Common myeloid progenitor, CD34-positive (primary cell): ENCODE results near the gene PLA2G2D.

ENCODE experiments used
- CTCF ChIA-PET: fragments of 350-600 bp; sonication (Branson Sonifier 250); formaldehyde crosslinking; loops from one replicate; lab custom pipeline; 2021; ENCODE audit warnings: antibody characterized with exemption; lab: Charles Lee
- POLR2A ChIA-PET: fragments of 350-600 bp; sonication (Branson Sonifier 250); formaldehyde crosslinking; loops from one replicate; lab custom pipeline; 2021; ENCODE audit warnings: antibody characterized with exemption; lab: Charles Lee
- DNase-seq, 3 donors: peaks; one replicate each; pipeline versions ENCODE4 v3.0.0 to v3.0.0-alpha.2; 2013
- H3K27ac ChIP-seq, 2 experiments: 1 replicate in 1 of 2; 2 replicates in 1 of 2; pipeline ENCODE4 v1.7.0; 2013; ENCODE audit warnings: inconsistent platforms in 2 of 2, low read length in 2 of 2, mild to moderate bottlenecking in 2 of 2, low read depth in 1 of 2, moderate library complexity in 1 of 2; ENCODE audit not compliant: severe bottlenecking in 2 of 2, insufficient read depth in 1 of 2, poor library complexity in 1 of 2
- H3K27me3 ChIP-seq, 5 experiments: replicated peaks in 2 of 5; 1 replicate in 3 of 5; 2 replicates in 2 of 5; pipeline versions ENCODE4 v1.6.1 to v1.7.0; 2013; ENCODE audit warnings: low read length in 4 of 5, mild to moderate bottlenecking in 2 of 5, moderate library complexity in 2 of 5, inconsistent platforms in 1 of 5; ENCODE audit not compliant: insufficient read depth in 5 of 5, control insufficient read depth in 4 of 5
- H3K36me3 ChIP-seq, 4 experiments: 1 replicate in 2 of 4; 2 replicates in 2 of 4; pipeline versions ENCODE4 v1.6.1 to v1.7.0; 2013; ENCODE audit warnings: low read length in 3 of 4, control low read depth in 1 of 4, mild to moderate bottlenecking in 1 of 4; ENCODE audit not compliant: control insufficient read depth in 4 of 4, insufficient read depth in 4 of 4
- H3K4me1 ChIP-seq, 4 experiments: 1 replicate in 3 of 4; 2 replicates in 1 of 4; pipeline versions ENCODE4 v1.6.1 to v1.7.1; 2013; ENCODE audit warnings: low read length in 3 of 4, mild to moderate bottlenecking in 3 of 4, control low read depth in 1 of 4, inconsistent platforms in 1 of 4, moderate library complexity in 1 of 4; ENCODE audit not compliant: control insufficient read depth in 4 of 4, insufficient read depth in 4 of 4; ENCODE audit errors: control extremely low read depth in 1 of 4
- H3K4me3 ChIP-seq, 7 experiments: 1 replicate in 4 of 7; 2 replicates in 3 of 7; pipeline versions ENCODE4 v1.5.1 to v1.7.0; 2013; ENCODE audit warnings: mild to moderate bottlenecking in 7 of 7, low read length in 6 of 7, moderate library complexity in 6 of 7, inconsistent platforms in 2 of 7, low read depth in 2 of 7, control low read depth in 1 of 7; ENCODE audit not compliant: insufficient read depth in 4 of 7, control insufficient read depth in 1 of 7; ENCODE audit errors: extremely low read depth in 1 of 7
- H3K9me3 ChIP-seq, 5 experiments: 1 replicate in 4 of 5; 2 replicates in 1 of 5; pipeline versions ENCODE4 v1.6.1 to v1.7.1; 2013; ENCODE audit warnings: low read length in 4 of 5, mild to moderate bottlenecking in 2 of 5, inconsistent platforms in 1 of 5, low read depth in 1 of 5, moderate library complexity in 1 of 5; ENCODE audit not compliant: control insufficient read depth in 4 of 5, insufficient read depth in 2 of 5; ENCODE audit errors: control extremely low read depth in 1 of 5
- WGBS: methylation state at CpG from one replicate; pipeline ENCODE4 v1.1.5; 2013; ENCODE audit not compliant: insufficient coverage; 5-methylcytosine and 5-hydroxymethylcytosine counted together

Gene PLA2G2D

DNA sequence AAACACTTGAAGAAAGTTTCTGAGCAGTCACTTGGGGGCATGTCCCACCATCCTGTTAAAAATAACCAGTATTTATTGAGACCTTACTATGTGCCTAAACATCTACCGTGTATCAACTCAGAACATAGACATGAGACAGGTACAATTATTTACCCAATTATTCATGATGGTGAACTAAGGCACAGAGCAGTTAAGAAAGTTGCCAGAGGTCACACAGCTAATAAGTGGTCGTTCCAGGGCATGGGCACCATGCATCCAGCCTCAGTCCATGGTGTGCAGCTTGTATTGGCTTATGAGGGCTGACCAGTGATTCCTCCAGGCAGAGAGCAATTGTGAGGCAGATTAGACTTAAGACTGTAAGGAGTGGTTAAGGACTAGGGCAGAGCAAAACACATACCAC is 44.0 kb downstream of the PLA2G2D start:
- peaks cover 0 to 13% (median 5%) of the 10 kb centered on the region in 5 experiments for H3K27me3 ChIP-seq
- CTCF ChIA-PET, result no interaction called here
- no peak for DNase-seq
- POLR2A ChIA-PET, result no interaction called here
- H3K4me3 ChIP-seq, result no peak overlapping the region
- peaks cover 0 to 9% (median under 1%) of the 10 kb centered on the region in 4 experiments for H3K4me1 ChIP-seq
- no peak overlapping the region for H3K27ac ChIP-seq
- WGBS, result 94% methylated on average over 2 of the region's 2 CpGs
- no peaks in the 10 kb centered on the region for H3K36me3 ChIP-seq
- H3K9me3 ChIP-seq, result no peaks in the 10 kb centered on the region

- POLR2A ChIA-PET, result no interaction called here
- peaks cover 0 to 3% (median 0%) of the 10 kb centered on the region in 4 experiments for H3K4me1 ChIP-seq
- DNase-seq, result no peak
These were observed 44.6 kb downstream of the PLA2G2D start for GRCh38 chr1:20074725-20075171.

DNA sequence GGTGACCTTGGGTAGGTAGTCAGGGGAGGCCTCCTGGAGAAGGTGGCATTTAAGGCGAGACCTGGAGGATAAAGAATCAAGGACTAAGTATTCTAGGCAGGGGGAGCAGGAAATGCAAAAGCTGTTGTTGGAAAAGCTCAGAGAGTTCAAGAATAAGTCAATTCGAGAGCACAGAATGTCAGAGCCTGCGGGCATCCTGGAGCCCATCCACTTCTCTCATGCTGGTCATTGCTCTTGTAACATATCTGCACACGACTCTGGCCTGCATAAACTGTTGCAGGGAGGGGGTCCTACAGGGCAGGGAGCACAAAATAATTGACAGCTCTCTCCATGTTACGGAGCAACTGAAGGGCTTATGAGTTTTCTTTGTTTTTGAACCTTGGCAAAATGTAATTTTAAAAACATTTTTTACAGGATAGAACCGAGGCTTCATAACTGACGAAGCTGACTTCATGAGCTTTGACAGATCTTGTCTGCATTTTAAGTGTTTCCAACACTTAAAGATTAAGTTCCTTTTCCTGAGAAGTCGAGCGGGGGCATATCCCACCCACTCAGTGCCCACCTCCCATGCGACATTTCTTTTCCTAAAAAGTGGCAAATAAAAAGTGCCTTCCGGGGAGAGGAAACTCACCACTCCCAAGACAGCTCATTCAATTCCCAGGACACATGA is 45.1 kb downstream of the PLA2G2D start:
- POLR2A ChIA-PET, result no interaction called here
- 81% methylated on average over 10 of the region's 11 CpGs for WGBS
- H3K4me3 ChIP-seq, result no peak overlapping the region
- no peak overlapping the region for H3K27ac ChIP-seq
- H3K27me3 ChIP-seq, result peaks cover 0 to 12% (median 5%) of the 10 kb centered on the region in 5 experiments
- H3K36me3 ChIP-seq, result no peaks in the 10 kb centered on the region
- H3K9me3 ChIP-seq, result no peaks in the 10 kb centered on the region
- no peaks in the 10 kb centered on the region for H3K4me1 ChIP-seq
- CTCF ChIA-PET, result no interaction called here
- no peak for DNase-seq

More at GRCh38 chr1:20074725-20075171, 44.6 kb downstream of the PLA2G2D start:
- H3K9me3 ChIP-seq, result no peaks in the 10 kb centered on the region
- CTCF ChIA-PET, result no interaction called here
- H3K4me3 ChIP-seq, result no peak overlapping the region
- H3K27me3 ChIP-seq, result peaks cover 0 to 14% (median 5%) of the 10 kb centered on the region in 5 experiments
- H3K27ac ChIP-seq, result no peak overlapping the region
- no peaks in the 10 kb centered on the region for H3K36me3 ChIP-seq
- 90% methylated on average over 3 of the region's 8 CpGs for WGBS

DNA sequence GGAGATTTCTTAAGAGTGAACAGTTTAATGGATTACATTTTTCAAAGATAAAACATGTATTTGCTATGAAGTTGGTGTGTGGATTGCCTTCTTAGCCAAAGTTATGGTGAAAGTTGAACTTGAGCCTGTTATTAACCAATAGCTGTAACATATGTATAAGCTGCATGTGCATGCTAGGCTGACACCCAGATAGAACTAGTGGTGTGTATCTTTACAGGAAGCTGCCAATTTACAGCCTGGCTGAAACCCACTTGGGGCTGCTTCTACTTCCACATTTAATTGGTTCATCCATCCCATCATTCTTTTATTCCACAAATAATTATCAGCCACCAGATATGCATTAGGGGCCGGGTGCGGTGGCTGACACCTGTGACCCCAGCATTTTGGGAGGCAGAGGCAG is 46.1 kb downstream of the PLA2G2D start:
- WGBS, result 72% methylated on average over 2 of the region's 2 CpGs
- H3K36me3 ChIP-seq, result no peaks in the 10 kb centered on the region
- H3K9me3 ChIP-seq, result no peaks in the 10 kb centered on the region
- H3K27ac ChIP-seq, result no peak overlapping the region
- DNase-seq, result no peak
- POLR2A ChIA-PET, result no interaction called here
- no peaks in the 10 kb centered on the region for H3K4me1 ChIP-seq
- H3K27me3 ChIP-seq, result peaks cover 0 to 12% (median 5%) of the 10 kb centered on the region in 5 experiments
- CTCF ChIA-PET, result no interaction called here
- H3K4me3 ChIP-seq, result no peak overlapping the region

DNA sequence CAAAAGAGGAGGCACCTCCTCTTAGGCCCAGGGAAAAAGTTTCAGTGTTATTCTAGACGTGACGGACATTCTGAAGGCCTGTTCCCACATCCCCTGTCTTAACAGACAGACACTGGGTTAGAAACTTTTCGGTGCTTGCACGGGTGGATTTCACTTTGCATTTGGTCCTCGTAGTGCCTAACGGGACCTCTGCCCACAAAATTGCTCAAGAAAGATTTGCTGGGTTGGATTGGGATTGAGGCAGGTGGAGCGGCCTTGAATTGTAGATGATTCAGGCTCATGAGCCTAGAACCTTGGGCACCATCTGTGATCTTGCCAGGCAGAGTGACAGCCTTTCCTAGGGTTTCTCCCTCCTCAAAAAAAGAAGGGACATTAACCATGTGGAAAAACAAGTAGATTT is 46.6 kb downstream of the PLA2G2D start:
- WGBS, result 93% methylated on average over 7 of the region's 7 CpGs
- CTCF ChIA-PET, result no interaction called here
- H3K27me3 ChIP-seq, result peaks cover 0 to 8% (median 5%) of the 10 kb centered on the region in 5 experiments
- POLR2A ChIA-PET, result no interaction called here
- no peaks in the 10 kb centered on the region for H3K36me3 ChIP-seq
- no peak for DNase-seq
- H3K4me1 ChIP-seq, result no peaks in the 10 kb centered on the region
- H3K27ac ChIP-seq, result no peak overlapping the region
- no peaks in the 10 kb centered on the region for H3K9me3 ChIP-seq
- H3K4me3 ChIP-seq, result no peak overlapping the region

GRCh38 chr1:20071416-20071815 is 47.9 kb downstream of the PLA2G2D start:
- no peak overlapping the region for H3K4me3 ChIP-seq
- no peaks in the 10 kb centered on the region for H3K9me3 ChIP-seq
- 96% methylated on average over 5 of the region's 6 CpGs for WGBS
- H3K36me3 ChIP-seq, result no peaks in the 10 kb centered on the region
- H3K4me1 ChIP-seq, result no peaks in the 10 kb centered on the region
- no peak for DNase-seq
- H3K27me3 ChIP-seq, result peaks cover 0 to 3% (median 0%) of the 10 kb centered on the region in 5 experiments
- CTCF ChIA-PET, result no interaction called here
- no peak overlapping the region for H3K27ac ChIP-seq
- POLR2A ChIA-PET, result no interaction called here

DNA sequence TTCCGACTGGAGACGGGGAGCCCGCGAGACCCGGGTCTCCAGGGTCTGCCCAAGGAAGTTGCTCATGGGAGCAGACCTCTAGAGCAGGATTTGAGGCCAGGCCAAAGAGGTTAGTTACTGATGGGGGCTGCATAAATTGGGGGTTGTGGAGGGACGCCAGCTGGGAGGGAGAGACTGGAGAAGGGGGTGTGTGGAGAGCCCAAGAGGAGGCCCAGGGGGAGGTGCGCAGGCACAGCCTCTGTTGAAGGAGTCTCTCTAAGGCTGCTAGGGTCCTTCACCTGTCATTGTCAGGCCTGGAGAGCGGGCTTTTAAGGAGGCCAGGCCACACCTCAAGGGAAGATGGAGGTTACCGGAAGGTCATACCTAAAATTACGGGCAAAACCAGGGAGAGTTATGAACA is 49.0 kb downstream of the PLA2G2D start:
- WGBS, result 97% methylated on average over 8 of the region's 10 CpGs
- POLR2A ChIA-PET, result no interaction called here

More for the DNA sequence above, 49.0 kb downstream of the PLA2G2D start:
- Histone ChIP-seq H3K36me3 (no peaks in the 10 kb centered on the region), H3K4me1 (no peaks in the 10 kb centered on the region), H3K27ac (no peak overlapping the region), H3K4me3 (no peak overlapping the region), H3K9me3 (no peaks in the 10 kb centered on the region), H3K27me3 (peaks cover 0 to 3% (median 0%) of the 10 kb centered on the region in 5 experiments)
- CTCF ChIA-PET, result no interaction called here
- no peak for DNase-seq
